ENCODE measurements around the gene DCTD. TPM values are rescaled to one million over a fixed set of nuclear protein-coding genes. Genes with fewer than 3 reads are reported as not detected.
A peak's percentile ranks its signal among the peaks of the same experiment; 100 is the strongest.

Gene DCTD
- total RNA-seq, 1 donor from 2014 or later, result 76.8 TPM

GRCh38 chr4:182925298-182925757 lies 8.1 kb upstream of the DCTD start:
- TF ChIP-seq CTCF (IDR thresholded peaks at IDR 0.05), result no peak
- intact Hi-C loops (cut with micrococcal nuclease), result loop anchor here (1.0 to 10.0 kb wide), 4 partner anchors 119 to 1782 kb away; no protein-coding TSS in a partner anchor
- Mint-ChIP-seq H3K27me3 (peaks cover 16% of the 10 kb centered on the region), H3K27ac (no peak overlapping the region), H3K9me3 (no peaks in the 10 kb centered on the region), H3K4me3 (no peak overlapping the region), H3K4me1 (no peaks in the 10 kb centered on the region), H3K36me3 (ENCODE audit: low read depth) (no peaks in the 10 kb centered on the region)
- ChIA-PET CTCF (interaction anchor here (0.7 to 2.2 kb wide), 18 partner anchors 9 to 1782 kb away, joined by 3 to 12 read pairs (median 5); no protein-coding TSS in a partner anchor), POLR2A (interaction anchor here (2.0 kb wide), 1 partner anchor 9 kb away, joined by 7 read pairs; no protein-coding TSS in a partner anchor)
- ATAC-seq (ENCODE audit: low read depth), result peak; percentile 100
- DNase-seq, result peak; percentile 50

- Mint-ChIP-seq H3K27ac (no peak overlapping the region), H3K36me3 (ENCODE audit: low read depth) (no peaks in the 10 kb centered on the region), H3K4me1 (peaks cover 5% of the 10 kb centered on the region), H3K9me3 (no peaks in the 10 kb centered on the region), H3K27me3 (peaks cover 16% of the 10 kb centered on the region), H3K4me3 (no peak overlapping the region)
- ChIA-PET CTCF (interaction anchor here (0.7 to 2.2 kb wide), 12 partner anchors 9 to 1781 kb away, joined by 3 to 12 read pairs (median 5); no protein-coding TSS in a partner anchor), POLR2A (interaction anchor here (2.0 kb wide), 1 partner anchor 8 kb away, joined by 7 read pairs; no protein-coding TSS in a partner anchor)
- no peak for ATAC-seq (ENCODE audit: low read depth)
- DNase-seq, result no peak
- intact Hi-C loops (cut with micrococcal nuclease), result loop anchor here (2.0 to 10.0 kb wide), 2 partner anchors 118 to 1620 kb away; no protein-coding TSS in a partner anchor
- TF ChIP-seq CTCF (IDR thresholded peaks at IDR 0.05), result no peak
Measured at GRCh38 chr4:182924497-182924896, 7.3 kb upstream of the DCTD start.

- POLR2A ChIA-PET, result no interaction called here
- no peak overlapping the region for H3K4me3 Mint-ChIP-seq
- DNase-seq, result no peak
- CTCF ChIA-PET, result interaction anchor here (2.2 kb wide), 2 partner anchors 8 to 437 kb away, joined by 11 to 12 read pairs; no protein-coding TSS in a partner anchor
- no peak for TF ChIP-seq CTCF (IDR thresholded peaks at IDR 0.05)
- peaks cover 11% of the 10 kb centered on the region for H3K4me1 Mint-ChIP-seq
- H3K27me3 Mint-ChIP-seq, result peaks cover 16% of the 10 kb centered on the region
- H3K36me3 Mint-ChIP-seq (ENCODE audit: low read depth), result no peaks in the 10 kb centered on the region
- no peaks in the 10 kb centered on the region for H3K9me3 Mint-ChIP-seq
- no peak for ATAC-seq (ENCODE audit: low read depth)
- no peak overlapping the region for H3K27ac Mint-ChIP-seq
- intact Hi-C loops (cut with micrococcal nuclease), result loop anchor here (2.0 to 10.0 kb wide), 2 partner anchors 117 to 1619 kb away; no protein-coding TSS in a partner anchor
Measured at GRCh38 chr4:182923796-182924340, 6.7 kb upstream of the DCTD start.

- ATAC-seq (ENCODE audit: low read depth), result no peak
- POLR2A ChIA-PET, result no interaction called here
- no peak for TF ChIP-seq CTCF (IDR thresholded peaks at IDR 0.05)
- H3K4me1 Mint-ChIP-seq, result peaks cover 16% of the 10 kb centered on the region
- no peaks in the 10 kb centered on the region for H3K9me3 Mint-ChIP-seq
- DNase-seq, result no peak
- CTCF ChIA-PET, result interaction anchor here (2.2 kb wide), 2 partner anchors 8 to 437 kb away, joined by 11 to 12 read pairs; no protein-coding TSS in a partner anchor
- no peak overlapping the region for H3K4me3 Mint-ChIP-seq
- H3K27me3 Mint-ChIP-seq, result peaks cover 16% of the 10 kb centered on the region
- H3K36me3 Mint-ChIP-seq (ENCODE audit: low read depth), result no peaks in the 10 kb centered on the region
- no peak overlapping the region for H3K27ac Mint-ChIP-seq
- intact Hi-C loops (cut with micrococcal nuclease), result loop anchor here (10.0 kb wide), 1 partner anchor 1619 kb away; no protein-coding TSS in a partner anchor
Measured at GRCh38 chr4:182923366-182923765, 6.2 kb upstream of the DCTD start.

- DNase-seq (no peak), ATAC-seq (ENCODE audit: low read depth) (no peak)
- Mint-ChIP-seq H3K4me3 (no peak overlapping the region), H3K9me3 (no peaks in the 10 kb centered on the region), H3K4me1 (peaks cover 23% of the 10 kb centered on the region), H3K27me3 (peaks cover 16% of the 10 kb centered on the region), H3K36me3 (ENCODE audit: low read depth) (peaks cover under 1% of the 10 kb centered on the region), H3K27ac (no peak overlapping the region)
- intact Hi-C loops (cut with micrococcal nuclease), result loop anchor here (10.0 kb wide), 1 partner anchor 1618 kb away; no protein-coding TSS in a partner anchor
- ChIA-PET POLR2A (no interaction called here), CTCF (no interaction called here)
- TF ChIP-seq CTCF (IDR thresholded peaks at IDR 0.05), result no peak
Measured at GRCh38 chr4:182922501-182923284, 5.5 kb upstream of the DCTD start.
